Left lung (tissue), 10 donors: Measurements from ENCODE around the gene JMJD6. TPM values are rescaled to one million over a fixed set of nuclear protein-coding genes. Genes with fewer than 3 reads are reported as not detected.
A peak's percentile ranks its signal among the peaks of the same experiment; 100 is the strongest.

Experiments
- ATAC-seq: fragments of 200-7000 bp; cut with Tn5 transposase; one replicate; pipeline ENCODE4 v1.9.1; 2020; ENCODE audit warnings: moderate library complexity
- DNase-seq, 4 donors: peaks; one replicate each; pipeline ENCODE4 v3.0.0-alpha.2; 2013 to 2020
- H3K27ac ChIP-seq, 2 donors: fragments of 200-600 bp; sonication (generic) in 1 of 2; one replicate each; pipeline versions ENCODE4 v1.5.0 to v1.8.0; 2020 to 2021
- H3K27me3 ChIP-seq, 2 donors: fragments of 200-600 bp; sonication (generic) in 1 of 2; one replicate each; pipeline versions ENCODE4 v1.5.0 to v1.8.0; 2020 to 2021
- H3K36me3 ChIP-seq, 2 donors: fragments of 200-600 bp; sonication (generic) in 1 of 2; one replicate each; pipeline versions ENCODE4 v1.5.0 to v1.8.0; 2020 to 2021
- H3K4me1 ChIP-seq, 2 donors: fragments of 200-600 bp; one replicate each; pipeline ENCODE4 v1.8.0; 2021
- H3K4me3 ChIP-seq, 2 donors: fragments of 200-600 bp; sonication (generic) in 1 of 2; one replicate each; pipeline versions ENCODE4 v1.5.0 to v1.8.0; 2020 to 2021; ENCODE audit warnings: mild to moderate bottlenecking in 1 of 2
- H3K9me3 ChIP-seq, 2 donors: fragments of 200-600 bp; sonication (generic) in 1 of 2; one replicate each; pipeline versions ENCODE4 v1.5.0 to v1.8.0; 2020 to 2021
- CTCF ChIP-seq, 2 donors: fragments of 200-600 bp; sonication (generic) in 1 of 2; IDR thresholded peaks; one replicate each; pipeline versions ENCODE4 v1.5.0 to v1.8.0; 2021; ENCODE audit warnings: antibody characterized with exemption in 2 of 2
- intact Hi-C, 2 donors: fragments of 100-400 bp; cut with DNase I; formaldehyde crosslinking; loops; one replicate each; pipeline versions ENCODE4 v1.11.2 to v1.14.2; 2022
- polyA plus RNA-seq, 6 donors: library from polyadenylated mRNA; unstranded; fragments of 120-200 nt; gene quantifications; one replicate each; pipeline ENCODE4 v1.2.1, GENCODE V29; 2013; ENCODE audit not compliant: insufficient read length in 6 of 6
- total RNA-seq, 2 donors: library from RNA; stranded (reverse); fragmentation: NEBNext Ultra II Directional; extraction: Animal tissue kit (Norgen Biotek cat#: 25700); gene quantifications; one replicate each; pipeline ENCODE4 v1.2.1, GENCODE V29; 2021
- donor health status: DM: no; HTN: yes; CAD: no.
- donor health status: DM: no; HTN: no; CAD: no.

JMJD6 gene
- total and polyA plus RNA-seq, 8 donors = 21.9 to 35.9 (median 26.1) TPM

- H3K4me3 ChIP-seq = no peak overlapping the region
- no peak for DNase-seq
- no peak overlapping the region for H3K27ac ChIP-seq
- intact Hi-C loops = no loop called here
- TF ChIP-seq CTCF (IDR thresholded peaks at IDR 0.05) = no peak
- H3K4me1 ChIP-seq = peaks cover 22 to 53% of the 10 kb centered on the region in 2 donors
- H3K9me3 ChIP-seq = no peaks in the 10 kb centered on the region
- no peak for ATAC-seq
- no peaks in the 10 kb centered on the region for H3K27me3 ChIP-seq
- peaks cover 3 to 91% of the 10 kb centered on the region in 2 donors for H3K36me3 ChIP-seq
These were observed 4.9 kb downstream of the JMJD6 start for GRCh38 chr17:76721463-76721862.

GRCh38 chr17:76720941-76721340 is 5.5 kb downstream of the JMJD6 start:
- peaks cover 26 to 58% of the 10 kb centered on the region in 2 donors for H3K4me1 ChIP-seq
- intact Hi-C loops = no loop called here
- ATAC-seq = no peak

GRCh38 chr17:76720211-76720610 is 6.2 kb downstream of the JMJD6 start:
- H3K4me3 ChIP-seq = no peak overlapping the region
- intact Hi-C loops = no loop called here
- ATAC-seq (no peak), DNase-seq (no peak)
- peaks cover 3 to 98% of the 10 kb centered on the region in 2 donors for H3K36me3 ChIP-seq
- no peaks in the 10 kb centered on the region for H3K27me3 ChIP-seq
- peaks cover 29 to 61% of the 10 kb centered on the region in 2 donors for H3K4me1 ChIP-seq
- H3K27ac ChIP-seq = no peak overlapping the region
- TF ChIP-seq CTCF (IDR thresholded peaks at IDR 0.05) = no peak
- no peaks in the 10 kb centered on the region for H3K9me3 ChIP-seq

More at GRCh38 chr17:76720941-76721340, 5.5 kb downstream of the JMJD6 start:
- TF ChIP-seq CTCF (IDR thresholded peaks at IDR 0.05) = no peak
- no peak overlapping the region for H3K27ac ChIP-seq
- no peak for DNase-seq
- H3K9me3 ChIP-seq = no peaks in the 10 kb centered on the region
- peaks cover 3 to 96% of the 10 kb centered on the region in 2 donors for H3K36me3 ChIP-seq
- no peaks in the 10 kb centered on the region for H3K27me3 ChIP-seq
- H3K4me3 ChIP-seq = no peak overlapping the region

- no peaks in the 10 kb centered on the region for H3K27me3 ChIP-seq
- H3K9me3 ChIP-seq = no peaks in the 10 kb centered on the region
- no peak overlapping the region for H3K27ac ChIP-seq
- intact Hi-C loops = loop anchor here in 1 of 2 donors (10.0 kb wide), 1 partner anchor 164 kb away; no protein-coding TSS in a partner anchor
- peaks cover 0 to 93% of the 10 kb centered on the region in 2 donors for H3K36me3 ChIP-seq
- peaks cover 21 to 57% of the 10 kb centered on the region in 2 donors for H3K4me1 ChIP-seq
- ATAC-seq = no peak
- TF ChIP-seq CTCF (IDR thresholded peaks at IDR 0.05) = no peak
- no peak overlapping the region for H3K4me3 ChIP-seq
- no peak for DNase-seq
These were observed 7.9 kb downstream of the JMJD6 start for GRCh38 chr17:76718516-76718915.

- TF ChIP-seq CTCF (IDR thresholded peaks at IDR 0.05) = no peak
- no peaks in the 10 kb centered on the region for H3K9me3 ChIP-seq
- peak overlapping the region; percentile 75 to 95 for H3K27ac ChIP-seq
- H3K36me3 ChIP-seq = peaks cover 0 to 88% of the 10 kb centered on the region in 2 donors
- H3K27me3 ChIP-seq = no peaks in the 10 kb centered on the region
- intact Hi-C loops = loop anchor here in 1 of 2 donors (10.0 kb wide), 1 partner anchor 162 kb away; no protein-coding TSS in a partner anchor
- H3K4me3 ChIP-seq = peak overlapping the region in 1 of 2 donors; percentile 9
- DNase-seq (no peak), ATAC-seq (peak; percentile 44)
- peaks cover 21 to 46% of the 10 kb centered on the region in 2 donors for H3K4me1 ChIP-seq
These were observed 9.6 kb downstream of the JMJD6 start for GRCh38 chr17:76716839-76717215.
